ENCODE measurements around the gene SOS2.

Gene SOS2

GRCh38 chr14:50231475-50232275 is at the start of gene SOS2:
Gene SOS2 (minus strand): TSS chr14:50231578. CDS start chr14:50231283, 295 bp downstream.
- peak; percentile 1 for TF ChIP-seq CTCF (IDR thresholded peaks at IDR 0.05; ENCODE audit: low read depth, low read length)
- DNase-seq (ENCODE audit: low read depth, low spot score) = peak; percentile 89
- H3K4me3 ChIP-seq (ENCODE audit: low read depth, low read length) = peak within 1 kb of the TSS; percentile 85
- in situ Hi-C loops (cut with HindIII; ENCODE audit: low sequenced_read_pairs) = no loop called here

GRCh38 chr14:50272498-50272897 is 41.1 kb upstream of the SOS2 start:
- no peak for DNase-seq (ENCODE audit: low read depth, low spot score)
- in situ Hi-C loops (cut with HindIII; ENCODE audit: low sequenced_read_pairs) = no loop called here
- TF ChIP-seq CTCF (IDR thresholded peaks at IDR 0.05; ENCODE audit: low read depth, low read length) = no peak
- no peak overlapping the region for H3K4me3 ChIP-seq (ENCODE audit: low read depth, low read length)

- H3K4me3 ChIP-seq (ENCODE audit: low read depth, low read length) = no peak overlapping the region
- no peak for DNase-seq (ENCODE audit: low read depth, low spot score)
- in situ Hi-C loops (cut with HindIII; ENCODE audit: low sequenced_read_pairs) = no loop called here
- TF ChIP-seq CTCF (IDR thresholded peaks at IDR 0.05; ENCODE audit: low read depth, low read length) = no peak
Measured at GRCh38 chr14:50270932-50271331, 39.6 kb upstream of the SOS2 start.

GRCh38 chr14:50265029-50265428 is 33.7 kb upstream of the SOS2 start:
- in situ Hi-C loops (cut with HindIII; ENCODE audit: low sequenced_read_pairs) = no loop called here
- no peak for DNase-seq (ENCODE audit: low read depth, low spot score)
- no peak for TF ChIP-seq CTCF (IDR thresholded peaks at IDR 0.05; ENCODE audit: low read depth, low read length)
- H3K4me3 ChIP-seq (ENCODE audit: low read depth, low read length) = no peak overlapping the region

GRCh38 chr14:50263321-50263720 is 31.9 kb upstream of the SOS2 start:
- DNase-seq (ENCODE audit: low read depth, low spot score) = no peak
- H3K4me3 ChIP-seq (ENCODE audit: low read depth, low read length) = no peak overlapping the region
- in situ Hi-C loops (cut with HindIII; ENCODE audit: low sequenced_read_pairs) = no loop called here
- no peak for TF ChIP-seq CTCF (IDR thresholded peaks at IDR 0.05; ENCODE audit: low read depth, low read length)

- DNase-seq (ENCODE audit: low read depth, low spot score) = no peak
- in situ Hi-C loops (cut with HindIII; ENCODE audit: low sequenced_read_pairs) = no loop called here
- TF ChIP-seq CTCF (IDR thresholded peaks at IDR 0.05; ENCODE audit: low read depth, low read length) = no peak
- no peak overlapping the region for H3K4me3 ChIP-seq (ENCODE audit: low read depth, low read length)
Measured at GRCh38 chr14:50262865-50263264, 31.5 kb upstream of the SOS2 start.
